ENCODE data around the gene NUCB1. TPM values are rescaled to one million over a fixed set of nuclear protein-coding genes. Genes with fewer than 3 reads are reported as not detected.
A peak's percentile ranks its signal among the peaks of the same experiment; 100 is the strongest.

Gene NUCB1
- total and polyA plus RNA-seq, 8 donors = 60.9 to 136 (median 96.3) TPM

DNA sequence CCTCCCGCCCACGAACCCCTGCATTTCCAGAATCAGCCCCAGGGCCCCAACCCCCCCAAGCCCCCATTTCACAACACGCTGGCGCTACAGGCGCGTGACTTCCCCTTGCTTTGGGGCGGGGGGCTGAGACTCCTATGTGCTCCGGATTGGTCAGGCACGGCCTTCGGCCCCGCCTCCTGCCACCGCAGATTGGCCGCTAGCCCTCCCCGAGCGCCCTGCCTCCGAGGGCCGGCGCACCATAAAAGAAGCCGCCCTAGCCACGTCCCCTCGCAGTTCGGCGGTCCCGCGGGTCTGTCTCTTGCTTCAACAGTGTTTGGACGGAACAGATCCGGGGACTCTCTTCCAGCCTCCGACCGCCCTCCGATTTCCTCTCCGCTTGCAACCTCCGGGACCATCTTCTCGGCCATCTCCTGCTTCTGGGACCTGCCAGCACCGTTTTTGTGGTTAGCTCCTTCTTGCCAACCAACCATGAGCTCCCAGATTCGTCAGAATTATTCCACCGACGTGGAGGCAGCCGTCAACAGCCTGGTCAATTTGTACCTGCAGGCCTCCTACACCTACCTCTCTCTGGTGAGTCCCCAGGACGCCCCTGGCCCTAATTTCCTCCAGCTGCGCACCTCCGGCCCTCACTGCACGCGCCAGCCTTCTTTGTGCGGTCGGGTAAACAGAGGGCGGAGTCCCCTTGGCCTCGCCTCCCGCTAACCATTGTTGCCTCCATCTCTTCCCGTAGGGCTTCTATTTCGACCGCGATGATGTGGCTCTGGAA is 65.1 kb downstream of the NUCB1 start, which contains the start of gene FTL:
TSS of gene FTL (plus strand) at position 270 of the 766 bp plus-strand sequence. CDS start at position 469, 199 bp downstream.
- H3K36me3 ChIP-seq = no peaks in the 10 kb centered on the region
- no peaks in the 10 kb centered on the region for H3K27me3 ChIP-seq
- no peak for FAIRE-seq
- peak; percentile 94 to 99 (median 96) for DNase-seq
- WGBS, 2 donors = 0% methylated on average over 47 to 52 of the region's 52 CpGs
- ATAC-seq = peak; percentile 86 to 89 (median 88)
- no peaks in the 10 kb centered on the region for H3K9me3 ChIP-seq
- peaks cover 14 to 17% (median 15%) of the 10 kb centered on the region in 3 donors for H3K4me1 ChIP-seq
- TF ChIP-seq, protein P1, sequence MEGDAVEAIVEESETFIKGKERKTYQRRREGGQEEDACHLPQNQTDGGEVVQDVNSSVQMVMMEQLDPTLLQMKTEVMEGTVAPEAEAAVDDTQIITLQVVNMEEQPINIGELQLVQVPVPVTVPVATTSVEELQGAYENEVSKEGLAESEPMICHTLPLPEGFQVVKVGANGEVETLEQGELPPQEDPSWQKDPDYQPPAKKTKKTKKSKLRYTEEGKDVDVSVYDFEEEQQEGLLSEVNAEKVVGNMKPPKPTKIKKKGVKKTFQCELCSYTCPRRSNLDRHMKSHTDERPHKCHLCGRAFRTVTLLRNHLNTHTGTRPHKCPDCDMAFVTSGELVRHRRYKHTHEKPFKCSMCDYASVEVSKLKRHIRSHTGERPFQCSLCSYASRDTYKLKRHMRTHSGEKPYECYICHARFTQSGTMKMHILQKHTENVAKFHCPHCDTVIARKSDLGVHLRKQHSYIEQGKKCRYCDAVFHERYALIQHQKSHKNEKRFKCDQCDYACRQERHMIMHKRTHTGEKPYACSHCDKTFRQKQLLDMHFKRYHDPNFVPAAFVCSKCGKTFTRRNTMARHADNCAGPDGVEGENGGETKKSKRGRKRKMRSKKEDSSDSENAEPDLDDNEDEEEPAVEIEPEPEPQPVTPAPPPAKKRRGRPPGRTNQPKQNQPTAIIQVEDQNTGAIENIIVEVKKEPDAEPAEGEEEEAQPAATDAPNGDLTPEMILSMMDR (IDR thresholded peaks at IDR 0.05) = no peak
- peak within 1 kb of the TSS; percentile 42 to 84 (median 64) for H3K4me3 ChIP-seq
- intact Hi-C loops (cut with DNase I) = loop anchor here in 2 of 3 donors (5.0 to 10.0 kb wide), 3 partner anchors 90 to 170 kb away; partner anchors contain the start of gene PPP1R15A (in 1 of the 2)
- peak within 1 kb of the TSS; percentile 77 to 93 (median 88) for H3K27ac ChIP-seq

DNA sequence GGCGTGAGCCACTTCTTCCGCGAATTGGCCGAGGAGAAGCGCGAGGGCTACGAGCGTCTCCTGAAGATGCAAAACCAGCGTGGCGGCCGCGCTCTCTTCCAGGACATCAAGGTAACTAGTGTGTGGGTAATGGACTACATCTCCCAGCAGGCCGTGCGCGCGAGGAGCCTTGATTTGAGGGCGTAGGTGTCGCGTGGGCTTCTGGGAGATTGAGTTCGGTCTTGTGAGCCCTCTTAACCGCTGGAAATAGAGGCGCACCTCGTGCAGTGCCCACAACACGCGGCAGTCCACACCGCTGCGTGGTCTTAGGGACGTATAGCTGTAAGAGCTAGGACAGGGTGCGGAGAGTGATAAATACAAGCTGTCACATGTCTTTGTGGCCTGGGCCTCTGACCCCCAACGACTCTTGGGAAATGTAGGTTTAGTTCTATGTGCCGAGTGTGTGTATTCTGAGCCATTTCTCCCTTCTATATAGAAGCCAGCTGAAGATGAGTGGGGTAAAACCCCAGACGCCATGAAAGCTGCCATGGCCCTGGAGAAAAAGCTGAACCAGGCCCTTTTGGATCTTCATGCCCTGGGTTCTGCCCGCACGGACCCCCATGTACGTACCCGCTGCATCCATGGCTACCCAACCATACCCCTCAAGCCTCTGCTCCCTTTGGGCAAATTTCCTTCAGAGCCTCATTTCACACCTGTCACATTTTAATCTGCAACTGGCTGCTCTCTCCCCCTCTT is 65.9 kb downstream of the NUCB1 start:
- Histone ChIP-seq H3K4me3 (peak overlapping the region; percentile 42 to 84 (median 64)), H3K9me3 (no peaks in the 10 kb centered on the region), H3K36me3 (no peaks in the 10 kb centered on the region), H3K27me3 (no peaks in the 10 kb centered on the region), H3K27ac (peak overlapping the region; percentile 77 to 93 (median 88)), H3K4me1 (peaks cover 14 to 17% (median 15%) of the 10 kb centered on the region in 3 donors)
- intact Hi-C loops (cut with DNase I) = loop anchor here in 2 of 3 donors (5.0 to 10.0 kb wide), 3 partner anchors 91 to 171 kb away; partner anchors contain the start of gene PPP1R15A (in 1 of the 2)
- no peak for FAIRE-seq
- WGBS, 2 donors = 10 to 11% methylated on average over 36 of the region's 36 CpGs
- TF ChIP-seq, protein P1 (IDR thresholded peaks at IDR 0.05) = no peak
- peak; percentile 70 to 75 (median 70) for ATAC-seq
- DNase-seq = peak; percentile 80 to 94 (median 86)

DNA sequence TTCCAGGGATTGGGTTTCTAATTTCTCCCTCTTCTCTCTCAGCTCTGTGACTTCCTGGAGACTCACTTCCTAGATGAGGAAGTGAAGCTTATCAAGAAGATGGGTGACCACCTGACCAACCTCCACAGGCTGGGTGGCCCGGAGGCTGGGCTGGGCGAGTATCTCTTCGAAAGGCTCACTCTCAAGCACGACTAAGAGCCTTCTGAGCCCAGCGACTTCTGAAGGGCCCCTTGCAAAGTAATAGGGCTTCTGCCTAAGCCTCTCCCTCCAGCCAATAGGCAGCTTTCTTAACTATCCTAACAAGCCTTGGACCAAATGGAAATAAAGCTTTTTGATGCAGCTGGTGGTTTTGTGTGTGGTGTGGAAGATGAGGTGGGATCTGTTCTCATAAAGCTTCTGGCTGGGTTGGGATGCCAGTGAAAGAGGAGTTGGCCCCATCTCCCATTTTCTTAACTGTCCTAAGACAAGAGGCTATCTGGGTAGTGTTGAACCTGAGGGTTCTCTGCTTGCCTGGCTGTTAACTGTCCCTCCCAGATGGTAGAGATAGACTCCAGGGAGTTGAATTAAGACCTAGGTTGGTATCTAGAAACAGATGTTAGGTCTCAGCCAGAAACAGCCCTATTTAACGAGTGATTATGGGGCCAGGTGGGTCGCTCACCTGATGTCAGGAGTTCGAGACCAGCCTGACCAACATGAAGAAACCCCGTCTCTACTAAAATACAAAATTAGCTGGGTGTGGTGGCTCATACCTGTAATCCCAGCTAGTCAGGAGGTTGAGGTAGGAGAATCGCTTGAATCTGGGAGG is 66.6 kb downstream of the NUCB1 start:
- no peaks in the 10 kb centered on the region for H3K27me3 ChIP-seq
- no peaks in the 10 kb centered on the region for H3K36me3 ChIP-seq
- ATAC-seq = no peak
- intact Hi-C loops (cut with DNase I) = loop anchor here in 2 of 3 donors (5.0 to 10.0 kb wide), 3 partner anchors 92 to 172 kb away; partner anchors contain the start of gene PPP1R15A (in 1 of the 2)
- H3K4me3 ChIP-seq = peak overlapping the region; percentile 42 to 84 (median 64)
- no peak for FAIRE-seq
- no peak for DNase-seq
- no peaks in the 10 kb centered on the region for H3K9me3 ChIP-seq
- H3K4me1 ChIP-seq = peaks cover 14 to 17% (median 15%) of the 10 kb centered on the region in 3 donors
- 84 to 86% methylated on average over 10 of the region's 10 CpGs for WGBS, 2 donors
- TF ChIP-seq, protein P1 (IDR thresholded peaks at IDR 0.05) = no peak
- peak overlapping the region in 2 of 4 donors; percentile 86 to 93 for H3K27ac ChIP-seq

DNA sequence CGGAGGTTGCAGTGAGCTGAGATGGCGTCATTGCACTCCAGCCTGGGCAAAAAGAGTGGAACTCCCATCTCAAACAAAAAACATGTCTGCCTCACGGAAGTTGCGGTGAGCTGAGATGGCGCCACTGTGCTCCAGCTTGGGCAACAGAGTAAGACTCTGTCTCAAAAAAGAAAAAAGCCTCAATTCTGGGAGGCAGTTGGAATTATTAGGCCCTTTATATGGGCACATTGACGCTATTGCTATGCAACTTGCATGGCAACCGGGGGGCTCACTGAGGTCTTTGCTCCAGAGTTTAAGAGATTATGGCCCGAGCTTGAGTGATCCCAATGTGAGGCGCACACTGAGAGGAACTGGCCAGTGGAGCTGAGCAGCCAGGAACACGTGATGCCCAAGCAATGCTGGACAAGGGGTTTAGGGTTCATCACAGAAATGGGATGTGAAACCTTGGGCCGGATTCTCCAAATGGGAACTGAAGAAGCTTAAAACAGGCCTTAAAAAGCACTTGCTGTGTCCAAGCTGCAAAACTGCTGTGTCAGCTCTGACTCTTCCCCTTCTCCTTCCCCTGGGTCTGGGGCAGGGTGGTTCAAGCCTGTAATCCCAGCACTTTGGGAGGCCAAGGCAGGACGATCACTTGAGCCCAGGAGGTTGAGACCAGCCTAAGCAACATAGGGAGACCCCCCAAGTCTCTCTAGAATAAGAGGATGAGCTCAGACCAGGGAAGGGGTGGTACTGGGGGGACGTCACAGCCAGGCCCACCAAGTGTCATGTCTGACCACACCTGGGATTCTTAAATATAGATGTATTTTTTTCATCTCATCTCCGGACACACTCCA is 67.5 kb downstream of the NUCB1 start:
- WGBS, 2 donors = 87% methylated on average over 14 of the region's 14 CpGs

More for the DNA sequence above, 67.5 kb downstream of the NUCB1 start:
- peak overlapping the region in 2 of 4 donors; percentile 82 to 84 for H3K4me3 ChIP-seq
- DNase-seq (peak in 1 of 6 donors; percentile 62), ATAC-seq (no peak), FAIRE-seq (no peak)
- peaks cover 14 to 17% (median 15%) of the 10 kb centered on the region in 3 donors for H3K4me1 ChIP-seq
- no peaks in the 10 kb centered on the region for H3K27me3 ChIP-seq
- no peaks in the 10 kb centered on the region for H3K9me3 ChIP-seq
- no peaks in the 10 kb centered on the region for H3K36me3 ChIP-seq
- peak overlapping the region in 2 of 4 donors; percentile 86 to 93 for H3K27ac ChIP-seq
- intact Hi-C loops (cut with DNase I) = loop anchor here in 2 of 3 donors (5.0 to 10.0 kb wide), 3 partner anchors 93 to 173 kb away; partner anchors contain the start of gene PPP1R15A (in 1 of the 2)
- TF ChIP-seq, protein P1 (IDR thresholded peaks at IDR 0.05) = no peak
